ENCODE data around the gene TGFBR2.

Gene TGFBR2

GRCh38 chr3:30707825-30708224 lies 101.4 kb downstream of the TGFBR2 start:
- no peak for TF ChIP-seq CTCF (conservative IDR thresholded peaks at IDR 0.05; ENCODE audit: low read depth, low read length)

GRCh38 chr3:30708472-30708871 lies 102.1 kb downstream of the TGFBR2 start:
- Histone ChIP-seq H3K4me1 (ENCODE audit: low read depth, poor library complexity, severe bottlenecking) (no peaks in the 10 kb centered on the region), H3K36me3 (ENCODE audit: insufficient read depth) (no peaks in the 10 kb centered on the region), H3K27ac (no peak overlapping the region), H3K27me3 (ENCODE audit: insufficient read depth, low read depth) (no peaks in the 10 kb centered on the region), H4K20me1 (ENCODE audit: insufficient read depth) (no peaks in the 10 kb centered on the region), H3K4me3 (IDR thresholded peaks at IDR 0.05; ENCODE audit: insufficient read depth, low read depth, low read length) (no peak overlapping the region), H3K79me2 (ENCODE audit: insufficient read depth, low read depth) (no peaks in the 10 kb centered on the region), H2AFZ (ENCODE audit: low read depth) (no peak overlapping the region), H3K4me2 (no peak overlapping the region), H3K9ac (no peak overlapping the region)
- no peak for TF ChIP-seq CTCF (conservative IDR thresholded peaks at IDR 0.05; ENCODE audit: low read depth, low read length)

More at GRCh38 chr3:30707825-30708224, 101.4 kb downstream of the TGFBR2 start:
- Histone ChIP-seq H3K4me2 (no peak overlapping the region), H3K9ac (no peak overlapping the region), H3K27me3 (ENCODE audit: insufficient read depth, low read depth) (no peaks in the 10 kb centered on the region), H3K4me3 (IDR thresholded peaks at IDR 0.05; ENCODE audit: insufficient read depth, low read depth, low read length) (no peak overlapping the region), H2AFZ (ENCODE audit: low read depth) (no peak overlapping the region), H3K4me1 (ENCODE audit: low read depth, poor library complexity, severe bottlenecking) (no peaks in the 10 kb centered on the region), H3K79me2 (ENCODE audit: insufficient read depth, low read depth) (no peaks in the 10 kb centered on the region), H3K27ac (no peak overlapping the region), H3K36me3 (ENCODE audit: insufficient read depth) (no peaks in the 10 kb centered on the region), H4K20me1 (ENCODE audit: insufficient read depth) (no peaks in the 10 kb centered on the region)

GRCh38 chr3:30710017-30710416 lies 103.6 kb downstream of the TGFBR2 start:
- H2AFZ ChIP-seq (ENCODE audit: low read depth) = no peak overlapping the region
- no peak overlapping the region for H3K4me2 ChIP-seq
- no peak for TF ChIP-seq CTCF (conservative IDR thresholded peaks at IDR 0.05; ENCODE audit: low read depth, low read length)
- H3K79me2 ChIP-seq (ENCODE audit: insufficient read depth, low read depth) = no peaks in the 10 kb centered on the region
- H3K27me3 ChIP-seq (ENCODE audit: insufficient read depth, low read depth) = no peaks in the 10 kb centered on the region
- no peak overlapping the region for H3K27ac ChIP-seq
- no peaks in the 10 kb centered on the region for H3K36me3 ChIP-seq (ENCODE audit: insufficient read depth)
- H3K9ac ChIP-seq = no peak overlapping the region
- no peak overlapping the region for H3K4me3 ChIP-seq (IDR thresholded peaks at IDR 0.05; ENCODE audit: insufficient read depth, low read depth, low read length)
- H3K4me1 ChIP-seq (ENCODE audit: low read depth, poor library complexity, severe bottlenecking) = no peaks in the 10 kb centered on the region
- no peaks in the 10 kb centered on the region for H4K20me1 ChIP-seq (ENCODE audit: insufficient read depth)

- Histone ChIP-seq H3K4me1 (ENCODE audit: low read depth, poor library complexity, severe bottlenecking) (no peaks in the 10 kb centered on the region), H3K4me2 (no peak overlapping the region), H4K20me1 (ENCODE audit: insufficient read depth) (no peaks in the 10 kb centered on the region), H3K9ac (no peak overlapping the region), H3K79me2 (ENCODE audit: insufficient read depth, low read depth) (no peaks in the 10 kb centered on the region), H3K36me3 (ENCODE audit: insufficient read depth) (no peaks in the 10 kb centered on the region), H3K27ac (no peak overlapping the region), H2AFZ (ENCODE audit: low read depth) (no peak overlapping the region), H3K4me3 (IDR thresholded peaks at IDR 0.05; ENCODE audit: insufficient read depth, low read depth, low read length) (no peak overlapping the region), H3K27me3 (ENCODE audit: insufficient read depth, low read depth) (no peaks in the 10 kb centered on the region)
- TF ChIP-seq CTCF (conservative IDR thresholded peaks at IDR 0.05; ENCODE audit: low read depth, low read length) = no peak
These were observed 104.8 kb downstream of the TGFBR2 start for GRCh38 chr3:30711151-30711550.
